ENCODE measurements around the gene PCA3.
"Not testable (repeated sequence)": the region's sequence is repeated elsewhere in the genome, so short reads cannot be mapped to it uniquely, and the experiment has no call there.

The PCA3 gene

DNA sequence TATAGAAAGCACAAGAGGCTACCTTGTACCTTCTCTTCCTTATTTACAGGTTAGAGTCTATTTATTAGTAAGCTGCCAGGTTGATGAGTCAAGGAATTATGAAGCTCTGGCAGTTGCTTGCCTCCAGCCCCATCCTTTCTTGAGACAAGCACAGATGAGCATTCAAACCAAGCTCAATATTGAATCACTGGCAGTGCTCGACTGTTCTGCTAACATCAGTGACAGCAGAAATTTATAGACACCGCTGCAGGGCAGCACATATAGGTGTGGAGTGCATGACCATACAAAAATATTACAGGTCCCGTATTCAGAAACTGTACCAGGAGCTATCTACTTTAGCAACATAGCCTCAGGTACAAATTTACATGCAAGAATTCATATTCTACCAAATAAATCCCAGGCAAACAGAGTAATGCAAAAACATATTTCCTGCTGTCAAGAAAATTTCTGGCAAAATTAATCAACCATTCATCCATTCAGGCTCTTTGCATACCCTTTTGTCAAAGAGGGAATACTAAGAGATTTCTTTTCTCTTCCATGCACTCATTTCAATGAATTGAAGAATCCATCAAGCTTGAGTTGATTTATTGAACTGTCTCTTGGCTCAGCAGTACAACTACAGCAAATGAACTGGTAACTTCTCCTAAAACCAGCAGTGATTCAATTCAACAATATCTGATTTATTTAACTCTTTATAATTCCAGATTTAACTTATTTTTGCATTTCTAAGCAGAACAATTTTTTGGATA lies 26.9 kb upstream of the PCA3 start:
- TF ChIP-seq, protein P1, sequence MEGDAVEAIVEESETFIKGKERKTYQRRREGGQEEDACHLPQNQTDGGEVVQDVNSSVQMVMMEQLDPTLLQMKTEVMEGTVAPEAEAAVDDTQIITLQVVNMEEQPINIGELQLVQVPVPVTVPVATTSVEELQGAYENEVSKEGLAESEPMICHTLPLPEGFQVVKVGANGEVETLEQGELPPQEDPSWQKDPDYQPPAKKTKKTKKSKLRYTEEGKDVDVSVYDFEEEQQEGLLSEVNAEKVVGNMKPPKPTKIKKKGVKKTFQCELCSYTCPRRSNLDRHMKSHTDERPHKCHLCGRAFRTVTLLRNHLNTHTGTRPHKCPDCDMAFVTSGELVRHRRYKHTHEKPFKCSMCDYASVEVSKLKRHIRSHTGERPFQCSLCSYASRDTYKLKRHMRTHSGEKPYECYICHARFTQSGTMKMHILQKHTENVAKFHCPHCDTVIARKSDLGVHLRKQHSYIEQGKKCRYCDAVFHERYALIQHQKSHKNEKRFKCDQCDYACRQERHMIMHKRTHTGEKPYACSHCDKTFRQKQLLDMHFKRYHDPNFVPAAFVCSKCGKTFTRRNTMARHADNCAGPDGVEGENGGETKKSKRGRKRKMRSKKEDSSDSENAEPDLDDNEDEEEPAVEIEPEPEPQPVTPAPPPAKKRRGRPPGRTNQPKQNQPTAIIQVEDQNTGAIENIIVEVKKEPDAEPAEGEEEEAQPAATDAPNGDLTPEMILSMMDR (IDR thresholded peaks at IDR 0.05; ENCODE audit: insufficient read depth, low read depth, low read length, missing control alignments) = no peak
- no peak for DNase-seq (ENCODE audit: low read depth)
- no peak overlapping the region for H3K4me3 ChIP-seq (ENCODE audit: low read length)

DNA sequence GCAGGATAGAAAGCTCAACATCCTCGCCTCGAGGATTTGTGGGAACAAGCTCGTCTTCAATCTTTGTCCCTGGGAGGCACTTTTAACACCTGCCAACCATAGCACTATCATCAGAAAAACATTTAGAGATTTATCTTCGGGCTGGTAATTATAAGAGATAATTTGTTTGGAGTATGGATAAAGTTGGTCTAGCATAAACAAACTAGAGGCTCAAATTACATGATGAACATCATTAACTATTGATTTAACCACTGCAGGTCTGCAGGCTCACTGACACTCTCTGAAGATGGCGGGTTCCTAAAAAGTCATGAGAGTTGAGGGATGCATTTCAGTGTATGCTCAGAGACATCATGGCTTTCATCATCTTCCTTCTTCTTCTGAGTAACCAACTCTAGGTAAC lies 25.8 kb upstream of the PCA3 start:
- TF ChIP-seq, protein P1 (IDR thresholded peaks at IDR 0.05; ENCODE audit: insufficient read depth, low read depth, low read length, missing control alignments) = no peak
- no peak overlapping the region for H3K4me3 ChIP-seq (ENCODE audit: low read length)
- DNase-seq (ENCODE audit: low read depth) = no peak

DNA sequence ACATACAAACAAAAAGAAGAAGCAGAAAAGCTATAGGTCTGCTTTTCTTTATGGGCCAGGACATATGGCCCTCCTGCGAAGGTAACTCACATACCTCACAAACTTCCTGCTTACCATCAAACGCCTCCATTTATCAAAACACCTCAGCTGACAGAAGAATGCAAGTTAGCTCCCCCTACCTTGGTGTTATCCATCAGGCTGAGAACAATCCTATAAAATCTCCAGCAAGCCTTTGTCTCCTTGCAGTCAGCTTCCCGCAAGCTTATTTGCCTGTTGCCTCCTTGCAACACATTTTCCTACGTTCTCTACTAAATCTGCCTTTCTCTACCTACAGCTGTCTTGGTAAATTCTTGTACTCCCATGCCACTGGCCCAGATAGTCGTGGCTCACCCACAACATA lies 22.7 kb upstream of the PCA3 start:
- H3K4me3 ChIP-seq (ENCODE audit: low read length) = no peak overlapping the region
- no peak for DNase-seq (ENCODE audit: low read depth)
- TF ChIP-seq, protein P1 (IDR thresholded peaks at IDR 0.05; ENCODE audit: insufficient read depth, low read depth, low read length, missing control alignments) = no peak

DNA sequence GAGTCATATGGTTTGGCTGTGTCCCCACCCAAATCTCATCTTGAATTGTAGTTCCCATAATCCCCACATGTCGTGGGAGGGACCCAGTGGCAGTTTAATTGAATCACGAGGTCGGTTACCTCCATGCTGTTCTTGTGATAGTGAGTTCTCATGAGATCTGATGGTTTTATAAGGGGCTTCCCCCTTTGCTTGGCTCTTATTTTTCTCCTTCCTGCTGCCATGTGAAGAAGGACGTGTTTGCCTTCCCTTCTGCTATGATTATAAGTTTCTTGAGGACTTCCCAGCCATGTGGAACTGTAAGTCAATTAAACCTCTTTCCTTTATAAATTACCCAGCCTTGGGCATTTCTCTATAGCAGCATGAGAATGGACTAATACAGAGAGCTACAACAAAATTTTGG lies 21.3 kb upstream of the PCA3 start:
- not testable (repeated sequence) for H3K4me3 ChIP-seq (ENCODE audit: low read length); DNase-seq (ENCODE audit: low read depth)

DNA sequence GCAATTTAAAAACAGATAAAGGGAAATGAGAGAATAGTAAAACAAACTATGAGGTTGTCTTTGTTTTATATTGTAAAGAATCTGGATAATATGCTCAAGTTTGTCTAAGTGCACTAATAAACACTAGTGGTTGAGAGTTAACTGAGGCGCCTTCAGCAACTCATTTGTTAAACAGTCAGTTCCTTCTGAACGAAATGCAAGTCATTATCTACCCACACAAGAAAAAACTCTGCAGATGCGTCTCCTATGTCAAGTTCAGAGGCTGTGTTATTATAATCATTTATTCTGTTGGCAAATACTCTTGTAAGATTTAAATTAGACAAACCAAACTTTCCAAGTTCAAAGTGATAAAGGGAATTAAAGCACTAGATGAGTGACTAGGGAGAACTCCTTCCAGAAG lies 20.3 kb upstream of the PCA3 start:
- TF ChIP-seq, protein P1 (IDR thresholded peaks at IDR 0.05; ENCODE audit: insufficient read depth, low read depth, low read length, missing control alignments) = no peak
- DNase-seq (ENCODE audit: low read depth) = no peak
- H3K4me3 ChIP-seq (ENCODE audit: low read length) = no peak overlapping the region

DNA sequence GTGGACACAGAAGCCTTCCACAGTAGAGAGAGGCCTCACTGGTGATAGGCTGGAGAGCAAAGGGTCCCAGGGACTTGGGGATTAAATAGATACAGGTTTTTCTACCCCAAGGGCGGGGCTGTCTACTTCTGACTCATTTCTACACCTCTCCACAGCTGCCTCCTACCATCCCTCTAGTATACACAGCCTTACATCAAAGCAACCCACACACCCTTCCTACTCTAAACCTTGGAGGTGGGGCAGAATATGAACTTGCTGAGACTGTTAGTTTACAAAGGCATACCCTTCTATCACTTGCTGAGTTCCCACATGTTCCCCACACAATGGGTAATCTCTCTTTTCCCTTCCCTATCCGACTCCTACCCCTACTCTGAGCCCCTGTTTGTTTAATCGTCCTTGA lies 19.9 kb upstream of the PCA3 start:
- H3K4me3 ChIP-seq (ENCODE audit: low read length) = no peak overlapping the region
- TF ChIP-seq, protein P1 (IDR thresholded peaks at IDR 0.05; ENCODE audit: insufficient read depth, low read depth, low read length, missing control alignments) = no peak
- DNase-seq (ENCODE audit: low read depth) = peak; percentile 14

DNA sequence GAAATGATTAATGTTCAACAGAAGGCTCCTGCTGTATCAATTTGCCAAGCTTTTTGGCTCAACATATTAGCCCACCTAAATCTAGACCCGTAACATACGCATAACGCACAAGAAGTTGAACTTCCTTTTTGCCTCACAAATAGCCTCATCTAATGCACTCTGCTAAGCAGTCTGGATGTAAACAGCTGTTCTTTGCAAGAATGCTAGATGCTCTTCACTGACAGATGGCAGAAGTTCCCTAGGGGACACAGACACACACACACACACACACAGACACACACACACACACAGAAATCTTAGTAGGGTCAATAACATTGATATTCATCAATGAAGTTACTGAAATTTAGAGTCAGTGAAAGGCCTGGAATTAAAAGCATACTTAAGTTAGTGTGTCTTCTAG lies 13.2 kb upstream of the PCA3 start:
- H3K4me3 ChIP-seq (ENCODE audit: low read length) = no peak overlapping the region
- TF ChIP-seq, protein P1 (IDR thresholded peaks at IDR 0.05; ENCODE audit: insufficient read depth, low read depth, low read length, missing control alignments) = no peak
- DNase-seq (ENCODE audit: low read depth) = no peak
